HS-5 (cell line): ENCODE data around the gene STXBP6.
A peak's percentile ranks its signal among the peaks of the same experiment; 100 is the strongest.

ENCODE experiments used
- DNase-seq: peaks from one replicate; pipeline ENCODE4 v3.0.0-alpha.2; 2012; ENCODE audit warnings: low read depth

The STXBP6 gene

DNA sequence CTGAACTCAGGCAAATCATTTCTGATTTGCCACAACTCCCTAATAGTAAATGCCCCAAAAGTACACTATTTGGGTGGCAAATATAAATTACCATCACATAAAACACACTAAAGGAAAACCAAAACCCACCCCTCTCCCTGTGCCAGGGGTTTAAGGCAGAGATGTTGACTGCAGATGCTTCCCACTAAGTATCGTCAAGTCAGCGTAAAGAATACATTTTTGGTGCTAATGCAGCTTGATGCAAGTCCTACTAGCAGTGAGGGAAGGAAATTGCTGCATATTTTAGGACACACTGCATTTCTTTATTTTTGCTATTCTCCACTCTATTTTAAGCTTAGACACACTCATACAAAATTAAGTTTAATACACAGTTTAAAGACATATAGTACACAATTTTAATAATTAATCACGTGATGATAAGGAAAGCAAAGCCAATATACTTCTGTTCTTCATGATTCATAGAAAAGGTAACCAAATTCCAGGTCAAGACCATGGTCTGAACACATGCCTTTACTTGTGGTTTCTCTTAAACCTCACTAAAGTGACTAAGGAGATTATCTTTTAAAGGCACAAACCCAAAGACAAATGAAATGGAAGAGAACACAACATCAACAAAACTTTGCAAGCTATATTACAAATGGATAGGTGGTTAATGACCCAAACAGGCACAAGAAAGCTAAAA lies 162.2 kb downstream of the STXBP6 start:
- DNase-seq = no peak

DNA sequence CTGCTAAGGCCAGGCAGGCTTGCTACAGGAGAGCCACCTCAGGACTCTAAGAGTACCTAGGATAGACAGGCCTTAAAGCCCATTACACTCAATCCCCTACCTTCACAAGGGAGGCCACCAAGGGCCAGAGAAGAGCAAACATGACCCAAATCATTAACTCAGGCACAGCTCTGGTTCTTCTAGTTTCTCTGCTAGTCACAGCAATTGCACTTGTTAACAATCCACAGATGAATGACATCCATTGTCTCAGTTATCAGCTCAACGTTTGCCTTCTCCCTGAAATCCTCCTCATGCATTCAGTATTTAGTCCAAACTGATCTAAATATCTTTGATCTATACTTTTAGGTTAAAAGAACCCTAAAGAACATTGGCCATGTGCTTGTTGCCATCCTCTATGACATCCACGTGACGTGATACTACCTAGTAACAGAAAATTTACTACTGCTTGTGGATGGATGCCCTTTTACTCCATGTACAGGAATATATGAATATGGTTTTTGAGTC lies 164.5 kb downstream of the STXBP6 start:
- DNase-seq = no peak

DNA sequence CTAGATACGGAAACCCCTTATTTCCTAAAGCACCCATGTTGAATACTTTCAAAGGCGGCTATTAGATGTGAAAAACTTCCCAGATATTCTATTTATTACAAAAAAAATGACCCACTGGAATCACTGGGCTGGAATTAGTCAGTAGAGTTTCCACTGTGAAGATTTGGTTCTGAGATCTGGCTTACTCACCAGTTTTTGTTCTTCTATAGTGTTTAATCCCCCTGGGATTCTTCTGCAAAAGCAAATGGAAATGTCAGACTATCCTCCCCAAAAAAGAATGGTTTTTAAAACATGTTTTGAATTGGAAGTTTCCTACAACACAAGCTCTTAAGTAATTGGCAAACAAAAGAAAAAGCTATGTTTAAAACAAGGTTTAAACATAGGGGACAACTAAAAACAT lies 166.4 kb downstream of the STXBP6 start:
- no peak for DNase-seq

DNA sequence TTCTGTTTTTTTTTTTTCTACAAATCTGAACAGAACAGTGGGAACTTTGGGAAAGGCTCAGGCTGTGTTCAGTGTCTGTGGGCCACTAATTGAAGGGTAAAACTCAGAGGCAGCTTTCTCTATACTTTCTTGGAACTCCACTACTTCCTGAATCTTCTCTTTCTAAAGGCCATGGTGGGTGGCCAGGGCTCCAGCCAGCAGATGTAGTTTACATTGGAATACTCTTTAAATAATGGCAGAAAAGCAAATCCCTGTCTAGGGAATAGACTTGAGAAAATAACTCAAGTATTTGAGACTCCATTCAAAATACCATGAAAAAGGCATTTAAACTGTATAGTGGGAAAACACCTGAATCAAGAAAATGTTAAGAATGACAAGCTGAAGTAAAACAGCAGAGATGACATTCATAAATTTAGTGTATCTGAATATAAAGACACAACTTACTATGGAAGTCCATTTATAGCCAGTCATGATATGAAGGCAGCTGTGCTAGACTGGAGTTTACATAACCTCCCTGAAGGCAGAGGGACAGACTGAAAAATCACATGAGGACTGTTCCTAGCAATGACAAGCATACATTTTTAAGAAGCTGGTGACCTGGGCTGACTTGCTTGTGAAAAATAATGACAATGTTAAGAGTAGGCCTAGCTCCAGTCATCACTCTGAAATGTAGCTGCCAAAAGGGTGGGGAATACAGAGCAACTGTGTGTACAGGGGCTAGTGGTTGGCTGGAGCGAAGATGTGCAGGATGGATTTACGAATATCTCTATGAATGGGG lies 168.6 kb downstream of the STXBP6 start:
- DNase-seq = no peak

DNA sequence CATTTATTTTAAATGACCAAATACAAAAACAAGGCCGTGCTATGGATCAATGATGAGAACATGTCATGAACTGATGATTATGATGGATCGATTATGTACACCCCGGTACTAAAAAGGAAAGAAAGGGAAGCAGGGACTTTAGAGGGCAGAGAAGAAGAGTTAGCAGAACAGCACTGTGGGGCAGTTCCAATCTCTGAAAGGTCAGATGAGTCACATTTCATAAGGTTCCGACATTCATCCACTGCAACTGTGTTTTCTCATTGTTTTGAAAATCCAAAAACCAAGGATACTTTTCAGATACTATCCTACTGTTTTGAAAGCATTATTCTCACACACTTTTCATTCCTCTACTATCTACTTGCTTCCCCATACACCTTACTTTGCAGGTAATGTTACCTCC lies 169.3 kb downstream of the STXBP6 start:
- DNase-seq = no peak

DNA sequence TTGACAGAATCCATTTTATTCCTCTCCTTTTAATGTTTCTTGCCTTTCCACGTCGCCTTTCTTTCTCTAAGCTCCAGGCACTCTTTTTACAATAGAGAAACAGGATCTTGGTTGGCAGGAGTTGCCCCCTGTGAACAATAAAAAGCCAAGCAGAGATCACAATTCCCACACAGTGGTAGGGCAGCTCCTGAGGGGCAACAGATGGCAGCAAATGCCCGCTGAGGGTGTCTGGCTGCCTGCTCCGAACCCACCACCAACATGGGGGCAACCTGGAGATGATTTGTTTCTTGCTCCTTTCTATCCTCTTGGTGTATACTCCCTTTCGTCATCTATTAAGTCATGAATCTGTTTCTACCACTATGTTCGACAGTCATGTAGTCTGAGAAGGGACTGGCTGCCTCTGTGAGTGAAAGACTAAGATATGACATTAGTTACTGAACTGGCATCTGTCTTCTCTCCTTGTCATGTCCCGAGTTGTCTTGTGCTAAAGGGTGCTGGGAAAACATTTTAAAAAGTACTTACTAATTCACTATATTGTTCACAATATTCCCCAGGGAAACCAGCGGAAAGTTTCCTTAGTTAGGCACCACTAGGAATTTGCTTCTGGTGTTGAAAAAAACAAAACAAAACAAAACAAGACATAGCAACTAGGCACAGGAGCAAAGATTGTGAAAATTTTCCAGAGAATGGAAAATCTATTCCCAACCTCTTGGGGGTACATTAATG lies 170.1 kb downstream of the STXBP6 start:
- DNase-seq = no peak

DNA sequence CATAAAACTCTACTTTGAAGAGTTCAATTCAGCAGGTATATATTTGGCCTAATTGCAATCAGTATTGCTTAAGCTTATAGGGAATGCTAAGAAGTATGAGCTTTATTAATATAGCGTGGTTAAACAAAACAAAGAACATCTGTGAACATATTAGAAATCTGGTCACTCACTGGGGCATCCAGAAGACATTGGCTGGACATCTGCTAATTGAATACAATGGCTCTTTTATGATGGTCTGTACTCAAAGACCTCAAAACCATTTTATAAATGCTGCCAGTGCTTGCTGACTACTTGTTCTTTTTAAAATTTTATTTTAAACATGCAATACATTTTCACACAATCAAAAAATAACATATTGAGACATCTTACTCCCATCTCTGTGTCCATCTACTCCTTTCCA lies 173.0 kb downstream of the STXBP6 start:
- no peak for DNase-seq

DNA sequence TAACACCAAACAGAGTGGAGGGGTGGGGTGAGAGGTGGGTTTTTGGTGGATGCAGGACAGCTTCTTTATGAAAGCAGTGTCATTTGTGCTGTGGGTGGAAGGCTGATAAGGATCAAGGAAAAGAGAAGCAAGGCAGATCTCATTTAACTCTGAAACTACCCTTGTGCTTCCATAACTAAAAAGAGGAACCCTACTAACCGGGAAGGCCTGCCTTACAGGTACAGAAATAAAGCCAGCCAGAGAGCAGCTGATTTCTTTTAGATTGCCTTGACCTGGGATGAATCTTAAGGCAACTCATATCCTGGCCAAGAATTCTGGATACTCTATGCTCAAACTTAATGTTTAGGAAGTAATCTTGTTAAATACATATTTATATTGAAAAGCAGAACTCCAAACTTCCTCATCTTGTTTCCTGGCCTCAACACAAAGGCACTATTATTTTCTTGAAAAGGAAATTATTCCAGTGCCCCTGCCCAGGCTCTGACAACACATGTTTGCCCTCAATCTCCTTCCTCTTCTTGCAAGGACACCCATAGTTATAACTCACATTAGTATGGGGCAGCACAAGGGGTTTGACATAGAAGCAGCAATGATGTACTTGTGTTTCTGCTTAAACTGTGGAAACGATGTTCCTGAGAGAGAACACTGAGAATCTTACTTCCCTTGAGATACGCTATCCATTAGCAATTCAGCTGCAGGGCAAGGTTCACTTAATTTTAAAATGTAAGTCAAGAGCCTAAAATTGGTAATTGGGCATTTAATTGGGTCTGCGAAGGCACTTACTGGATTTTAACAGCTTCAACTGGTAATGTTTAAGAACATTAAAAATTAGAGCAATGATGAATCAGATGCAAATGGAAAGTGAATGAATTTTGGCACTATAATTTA lies 173.7 kb downstream of the STXBP6 start:
- DNase-seq = no peak

DNA sequence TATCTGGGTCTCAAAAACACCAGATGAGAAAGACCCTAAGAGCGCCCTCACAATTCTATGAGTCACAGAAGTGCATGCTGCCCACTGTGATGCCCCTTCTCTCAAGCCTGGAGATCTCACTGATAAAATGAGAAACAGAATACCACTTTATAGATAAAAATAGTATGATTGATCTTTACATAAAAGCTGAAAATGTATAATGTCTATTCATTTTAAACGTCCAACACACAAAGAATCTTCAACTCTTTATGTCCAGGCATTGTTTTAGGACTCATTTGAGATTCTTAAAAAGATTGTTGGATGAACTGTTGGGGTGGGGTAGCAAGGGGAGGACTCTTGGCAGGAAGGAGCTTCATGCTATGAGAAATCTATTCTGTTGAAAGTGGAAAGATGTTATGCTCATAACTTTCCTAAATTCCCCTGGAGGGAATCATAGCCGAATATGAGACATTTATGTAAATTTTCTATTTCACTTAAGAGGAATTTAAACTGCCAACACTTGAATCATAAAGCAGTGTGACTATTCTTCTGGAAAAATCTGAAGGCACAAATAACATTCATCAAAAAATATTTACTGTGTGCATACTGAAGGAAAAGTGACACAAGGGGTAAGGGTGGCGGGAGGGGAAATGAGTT lies 174.6 kb downstream of the STXBP6 start:
- DNase-seq = peak; percentile 16

DNA sequence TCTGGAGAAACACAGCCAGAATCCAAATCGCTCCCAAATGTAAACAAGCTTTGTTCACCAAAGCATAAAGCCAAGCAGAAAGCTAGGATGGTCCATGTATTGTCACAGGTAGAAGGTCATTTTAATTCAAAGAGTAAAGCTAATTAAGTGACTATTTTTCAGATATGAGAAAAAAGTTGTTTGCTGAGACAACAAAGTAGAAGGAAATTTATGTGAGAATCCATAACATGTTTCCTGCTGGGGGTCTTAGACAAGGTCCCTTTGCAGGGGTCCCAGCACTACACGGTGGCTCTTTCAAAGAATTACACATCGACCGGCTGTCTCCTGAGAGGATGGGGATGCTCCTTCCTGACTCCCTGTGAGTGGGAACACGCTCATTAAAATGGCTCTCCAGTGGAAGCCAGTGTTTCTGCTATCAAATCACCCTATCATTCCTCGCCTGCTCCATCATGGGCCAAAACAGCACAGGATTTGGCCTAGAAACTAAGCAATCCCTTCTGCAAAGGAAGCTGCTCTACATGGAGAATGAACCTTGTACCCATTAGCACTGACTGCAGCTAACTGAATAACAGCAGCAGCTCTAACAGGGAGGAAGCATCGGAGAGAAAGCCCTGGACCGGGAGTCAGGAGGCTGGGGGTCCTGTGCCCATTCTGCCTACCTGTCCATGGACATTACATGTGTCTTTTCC lies 175.3 kb downstream of the STXBP6 start:
- no peak for DNase-seq

DNA sequence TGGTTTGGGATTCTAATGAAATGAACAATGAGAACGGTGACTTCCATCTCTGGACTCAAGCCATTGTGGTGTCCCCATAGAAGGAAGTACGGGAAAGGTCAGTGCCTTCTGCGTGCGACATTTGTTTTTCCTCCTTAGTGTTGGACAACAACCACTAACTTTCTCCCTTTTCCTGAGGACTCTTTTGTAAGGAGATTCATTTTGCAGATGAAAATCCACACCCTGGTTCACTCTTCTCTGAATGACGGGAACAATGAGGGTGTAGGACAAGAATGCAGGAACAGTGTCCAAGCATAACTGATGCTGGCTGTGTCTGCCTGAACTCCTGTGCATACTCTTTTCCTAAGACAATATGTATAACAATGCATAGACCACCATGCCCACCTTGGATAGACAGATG lies 176.4 kb downstream of the STXBP6 start:
- no peak for DNase-seq

DNA sequence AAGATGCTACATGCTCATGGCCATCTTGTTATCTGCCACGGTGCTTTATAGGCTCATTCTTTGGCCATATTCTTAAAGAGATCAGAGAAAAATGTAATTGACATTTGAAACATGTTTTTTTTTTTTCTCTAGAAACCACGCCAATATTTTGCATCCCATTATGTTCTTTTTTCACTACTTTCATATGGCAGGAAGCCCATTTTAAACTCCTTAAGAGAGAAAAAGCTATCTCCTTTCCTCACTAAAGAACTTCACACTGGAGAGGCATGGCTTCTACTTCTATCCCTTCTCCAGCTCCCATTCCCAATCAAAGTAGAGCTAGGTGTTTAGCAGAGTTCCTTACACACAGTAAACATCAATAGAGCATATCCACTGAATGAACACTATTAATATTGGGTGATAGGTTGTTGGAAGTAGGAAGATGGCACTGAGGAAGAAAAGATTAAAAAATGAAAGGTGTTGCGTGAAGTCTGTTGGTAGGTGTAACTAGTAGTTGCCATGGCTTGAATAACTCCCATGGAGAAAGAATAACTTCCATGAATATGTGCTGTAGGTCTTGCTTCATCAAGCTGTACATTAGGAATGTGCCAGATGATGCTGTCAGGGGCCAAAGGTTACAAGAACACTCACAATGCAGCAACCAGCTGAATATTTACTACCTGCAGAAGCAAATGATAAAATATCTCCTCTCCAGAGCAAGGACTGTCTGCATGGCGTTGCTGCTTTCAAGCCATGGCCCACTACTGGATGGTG lies 178.8 kb downstream of the STXBP6 start:
- no peak for DNase-seq

DNA sequence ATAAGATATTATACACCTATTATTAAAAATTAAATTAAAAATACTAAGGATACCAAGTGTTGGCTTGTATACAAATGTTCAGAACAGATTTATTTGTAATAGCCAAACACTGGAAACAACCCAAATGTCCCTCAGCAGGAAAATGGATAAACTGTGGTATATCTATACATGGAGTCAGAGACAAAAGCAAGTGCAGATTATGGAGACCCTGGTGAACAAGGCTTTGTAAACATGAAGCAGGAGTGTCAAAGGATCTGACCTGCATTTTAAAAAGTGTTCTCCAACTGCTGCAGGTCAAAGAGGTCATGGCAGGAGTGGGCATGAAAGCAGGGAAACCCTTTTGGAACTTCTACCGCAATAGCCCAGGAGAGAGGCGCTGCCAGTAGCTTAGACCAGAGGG lies 181.6 kb downstream of the STXBP6 start:
- DNase-seq = no peak

DNA sequence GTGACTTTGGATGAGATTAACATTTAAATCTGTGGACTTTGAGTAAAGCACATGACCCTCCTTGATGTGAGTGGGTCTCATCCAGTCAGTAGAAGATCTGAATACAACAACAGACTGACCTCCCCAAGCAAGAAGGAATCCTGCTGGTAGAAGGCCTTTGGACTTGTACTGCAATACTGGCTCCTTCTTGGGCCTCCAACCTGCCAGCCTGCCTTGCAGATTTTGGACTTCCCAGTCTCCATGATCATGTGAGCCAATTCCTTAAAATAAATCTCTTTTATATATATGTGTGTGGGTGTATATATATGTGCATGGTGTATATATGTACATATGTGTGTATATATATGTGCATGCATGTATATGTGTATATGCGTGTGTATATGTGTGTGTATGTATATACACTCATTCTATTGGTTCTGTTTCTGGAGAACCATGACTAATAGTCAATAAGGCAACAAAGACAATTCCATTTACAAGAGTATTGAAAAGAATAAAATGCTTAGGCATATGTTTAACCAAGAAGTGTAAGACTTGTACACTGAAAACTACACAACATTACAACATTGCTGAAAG lies 183.8 kb downstream of the STXBP6 start:
- DNase-seq = no peak

DNA sequence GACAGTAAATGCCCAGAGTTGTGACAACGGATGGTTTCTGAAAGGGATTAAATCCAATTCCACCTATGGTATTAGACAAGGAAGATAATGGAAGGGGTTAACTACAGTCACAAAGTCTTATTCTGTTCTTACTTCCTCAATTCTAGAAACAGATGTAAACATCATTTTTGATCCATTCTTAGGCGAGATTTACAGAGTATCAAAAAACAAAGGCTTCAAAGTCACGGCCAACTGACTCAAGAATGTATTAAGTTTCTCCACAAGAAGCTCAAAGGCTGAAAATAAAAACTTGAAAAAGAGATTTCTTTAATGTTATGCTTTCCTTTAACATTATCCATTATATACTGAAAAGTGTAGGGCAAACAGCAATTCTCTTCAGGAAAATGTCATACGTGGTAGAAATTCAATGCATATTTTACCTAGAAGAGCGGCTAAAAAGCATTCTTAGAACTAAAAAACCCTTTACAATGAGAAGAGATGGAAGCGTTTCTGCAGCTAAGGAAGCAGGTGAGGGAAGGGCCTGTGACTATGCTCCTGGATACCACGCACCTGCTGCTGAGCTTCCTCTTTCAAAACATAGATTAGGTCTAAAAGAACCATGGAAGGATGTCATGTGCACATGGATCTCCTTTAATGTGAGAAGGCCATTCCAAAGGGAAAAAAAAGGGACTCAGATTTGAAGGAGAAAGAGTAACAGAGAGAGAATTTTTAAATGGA lies 185.8 kb downstream of the STXBP6 start:
- DNase-seq = no peak

DNA sequence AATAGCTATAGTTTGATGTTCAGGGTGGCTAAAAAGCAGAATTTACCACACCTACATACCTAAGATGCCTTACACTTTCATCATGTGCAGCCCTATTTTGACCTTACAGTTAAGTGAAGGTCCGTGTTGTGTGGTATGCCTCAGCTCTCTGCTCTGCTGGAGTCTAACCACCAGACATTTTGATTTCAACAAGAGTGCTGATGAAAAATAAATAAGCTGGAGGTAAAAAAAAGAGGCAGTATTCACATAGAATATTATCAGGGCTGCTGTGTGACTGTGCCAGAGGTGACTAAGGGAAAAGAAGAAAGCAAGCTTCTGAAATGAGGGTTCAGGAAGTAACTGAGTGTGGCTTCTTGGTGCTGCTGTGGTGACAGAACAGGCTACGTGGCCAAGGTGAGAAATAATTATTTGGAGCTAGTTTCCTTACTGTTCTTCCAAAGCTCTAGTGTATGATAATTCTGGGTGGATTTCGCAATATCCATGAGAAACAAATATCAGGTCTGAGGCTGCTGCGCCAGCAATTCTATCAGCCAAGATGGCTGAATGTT lies 188.8 kb downstream of the STXBP6 start:
- no peak for DNase-seq

DNA sequence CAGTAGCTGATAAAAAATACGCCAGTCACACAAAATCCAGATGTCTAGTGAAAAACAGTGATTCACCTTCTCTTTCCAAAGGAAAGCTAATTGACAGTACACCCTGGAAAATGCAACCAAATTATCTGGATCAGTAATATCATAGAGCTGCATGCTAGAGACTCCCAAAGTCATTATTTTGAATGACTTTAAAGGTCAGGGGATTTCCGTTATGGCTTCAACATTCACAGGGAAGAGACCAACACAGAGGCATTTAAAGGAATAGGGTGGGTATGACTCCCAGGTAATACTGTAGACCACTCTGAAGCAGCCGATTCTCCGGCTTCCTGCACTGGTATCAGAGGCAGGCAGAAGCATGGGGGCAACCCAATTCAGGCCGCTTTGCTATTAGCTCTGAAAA lies 190.4 kb downstream of the STXBP6 start:
- no peak for DNase-seq

DNA sequence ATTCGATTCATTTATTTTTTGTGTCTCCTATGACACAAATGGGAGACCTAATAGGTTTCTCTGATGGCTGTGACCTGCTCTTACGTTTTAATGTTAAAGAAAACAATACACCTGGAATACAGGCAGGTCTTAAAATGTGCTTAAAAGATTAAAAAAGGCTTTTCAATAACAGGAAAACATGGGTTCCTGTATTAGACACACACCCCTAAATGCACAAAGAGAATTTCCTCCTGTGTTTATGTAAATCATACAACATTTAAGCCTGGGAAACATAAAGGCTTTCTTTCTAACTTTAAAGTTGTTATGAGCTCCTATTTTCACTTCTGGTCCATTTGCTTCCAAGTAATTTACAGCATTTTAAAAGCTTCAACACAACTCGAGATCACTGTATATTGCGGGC lies 191.3 kb downstream of the STXBP6 start:
- DNase-seq = no peak

DNA sequence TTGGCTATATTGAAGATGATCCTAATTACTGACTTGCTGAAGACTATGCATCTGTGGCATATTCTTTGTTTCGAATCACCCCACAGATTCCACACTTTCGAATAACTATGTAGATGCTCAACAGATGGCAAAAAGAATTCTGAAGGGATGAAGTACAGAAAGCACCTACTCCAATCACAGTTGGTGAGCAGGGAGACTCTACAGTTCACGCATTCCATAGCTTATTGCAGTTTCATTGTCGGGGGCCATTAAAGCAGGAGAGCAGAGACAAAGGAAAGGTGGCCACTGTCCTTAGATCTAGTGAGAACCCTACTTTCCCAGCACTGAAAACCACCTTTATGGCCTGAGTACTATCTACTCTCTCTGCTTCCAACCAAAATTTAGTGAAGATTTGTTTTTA lies 191.9 kb downstream of the STXBP6 start:
- DNase-seq = no peak
